ENCODE results near the gene EDN2.

The EDN2 gene

DNA sequence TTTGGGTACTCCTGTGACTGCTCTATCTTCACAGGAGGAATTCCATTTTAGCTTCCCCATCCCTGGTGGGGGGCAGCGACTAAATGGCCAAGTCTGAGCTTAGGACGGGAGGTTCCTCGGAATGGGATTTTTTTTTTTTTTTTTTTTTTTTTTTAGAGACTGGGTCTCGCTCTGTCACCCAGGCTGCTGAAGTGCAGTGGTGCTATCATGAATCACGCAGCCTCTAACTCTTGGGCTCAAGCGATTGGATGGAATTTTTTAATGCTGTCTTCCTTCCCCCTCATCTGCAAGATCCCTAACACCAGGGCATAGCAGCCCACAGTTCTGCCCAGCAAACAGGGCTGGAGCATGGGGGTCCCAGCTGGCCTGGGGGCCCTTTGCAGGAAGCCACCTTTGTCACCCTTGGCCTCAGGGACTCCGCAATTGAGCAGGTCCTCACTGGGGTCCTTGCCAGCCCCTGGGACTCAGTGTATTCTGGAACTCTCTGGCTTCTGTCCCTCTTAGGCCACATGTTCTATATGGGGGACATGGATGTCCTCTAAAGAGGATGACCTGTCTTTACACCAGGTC, 13.1 kb upstream of the EDN2 start:
- no peak for TF ChIP-seq EZH2 (optimal IDR thresholded peaks at IDR 0.05; ENCODE audit: low read depth, low read length)
- TF ChIP-seq, protein P1, sequence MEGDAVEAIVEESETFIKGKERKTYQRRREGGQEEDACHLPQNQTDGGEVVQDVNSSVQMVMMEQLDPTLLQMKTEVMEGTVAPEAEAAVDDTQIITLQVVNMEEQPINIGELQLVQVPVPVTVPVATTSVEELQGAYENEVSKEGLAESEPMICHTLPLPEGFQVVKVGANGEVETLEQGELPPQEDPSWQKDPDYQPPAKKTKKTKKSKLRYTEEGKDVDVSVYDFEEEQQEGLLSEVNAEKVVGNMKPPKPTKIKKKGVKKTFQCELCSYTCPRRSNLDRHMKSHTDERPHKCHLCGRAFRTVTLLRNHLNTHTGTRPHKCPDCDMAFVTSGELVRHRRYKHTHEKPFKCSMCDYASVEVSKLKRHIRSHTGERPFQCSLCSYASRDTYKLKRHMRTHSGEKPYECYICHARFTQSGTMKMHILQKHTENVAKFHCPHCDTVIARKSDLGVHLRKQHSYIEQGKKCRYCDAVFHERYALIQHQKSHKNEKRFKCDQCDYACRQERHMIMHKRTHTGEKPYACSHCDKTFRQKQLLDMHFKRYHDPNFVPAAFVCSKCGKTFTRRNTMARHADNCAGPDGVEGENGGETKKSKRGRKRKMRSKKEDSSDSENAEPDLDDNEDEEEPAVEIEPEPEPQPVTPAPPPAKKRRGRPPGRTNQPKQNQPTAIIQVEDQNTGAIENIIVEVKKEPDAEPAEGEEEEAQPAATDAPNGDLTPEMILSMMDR (IDR thresholded peaks at IDR 0.05; ENCODE audit: low read length) = no peak
- no peak for TF ChIP-seq EZH2phosphoT487 (IDR thresholded peaks at IDR 0.05; ENCODE audit: low read length)
- Histone ChIP-seq H3K27ac (ENCODE audit: low read length) (no peak overlapping the region), H2AFZ (ENCODE audit: low read length) (no peak overlapping the region), H3K79me2 (ENCODE audit: low read length) (no peaks in the 10 kb centered on the region), H3K9ac (ENCODE audit: low read length) (no peak overlapping the region), H3K4me1 (ENCODE audit: low read length) (0 out of 2 replicates have a peak, but pooled peaks cover 8% of the 10 kb centered on the region), H3K36me3 (replicated peaks; ENCODE audit: insufficient read depth, low read length) (no peaks in the 10 kb centered on the region), H3K27me3 (replicated peaks; ENCODE audit: insufficient read depth, low read length) (no peaks in the 10 kb centered on the region), H3K9me2 (replicated peaks; ENCODE audit: insufficient read depth, low read length) (no peaks in the 10 kb centered on the region), H3K4me2 (ENCODE audit: low read depth, low read length) (no peak overlapping the region), H3K9me3 (replicated peaks; ENCODE audit: insufficient read depth, low read length) (no peaks in the 10 kb centered on the region), H4K20me1 (ENCODE audit: insufficient read depth, low read length) (no peaks in the 10 kb centered on the region), H3F3A (ENCODE audit: insufficient read depth, low read length) (no peaks in the 10 kb centered on the region), H3K4me3 (ENCODE audit: low read length) (no peak overlapping the region)
- DNase-seq = no peak

DNA sequence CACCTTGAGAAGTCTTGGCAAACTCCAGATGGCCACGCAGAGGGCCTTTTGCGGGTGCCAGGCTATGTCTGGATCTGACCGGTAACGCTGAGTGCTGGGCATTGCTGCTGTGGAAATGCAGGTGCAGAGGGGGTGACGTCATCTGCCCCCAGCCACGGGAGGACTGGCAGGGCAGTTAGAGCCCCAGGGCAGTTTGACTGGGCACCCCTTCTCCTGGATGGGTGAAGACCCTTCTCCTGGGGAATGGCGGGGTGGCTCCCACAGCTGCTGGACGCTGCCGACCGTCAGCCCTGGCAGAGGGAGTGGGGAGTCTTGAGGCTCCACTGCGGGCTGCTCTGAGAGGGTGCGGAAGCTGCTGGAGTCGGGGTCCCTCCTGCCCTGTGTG, 12.6 kb upstream of the EDN2 start:
- Histone ChIP-seq H3K9me2 (replicated peaks; ENCODE audit: insufficient read depth, low read length) (no peaks in the 10 kb centered on the region), H4K20me1 (ENCODE audit: insufficient read depth, low read length) (no peaks in the 10 kb centered on the region), H3K4me2 (ENCODE audit: low read depth, low read length) (no peak overlapping the region), H2AFZ (ENCODE audit: low read length) (no peak overlapping the region), H3K9ac (ENCODE audit: low read length) (no peak overlapping the region), H3K27me3 (replicated peaks; ENCODE audit: insufficient read depth, low read length) (no peaks in the 10 kb centered on the region), H3K9me3 (replicated peaks; ENCODE audit: insufficient read depth, low read length) (no peaks in the 10 kb centered on the region), H3K36me3 (replicated peaks; ENCODE audit: insufficient read depth, low read length) (no peaks in the 10 kb centered on the region), H3K4me3 (ENCODE audit: low read length) (no peak overlapping the region), H3K79me2 (ENCODE audit: low read length) (no peaks in the 10 kb centered on the region), H3K4me1 (ENCODE audit: low read length) (0 out of 2 replicates have a peak, but pooled peaks cover 8% of the 10 kb centered on the region), H3K27ac (ENCODE audit: low read length) (no peak overlapping the region), H3F3A (ENCODE audit: insufficient read depth, low read length) (no peaks in the 10 kb centered on the region)
- DNase-seq = no peak
- TF ChIP-seq, protein P1 (IDR thresholded peaks at IDR 0.05; ENCODE audit: low read length) = no peak
- no peak for TF ChIP-seq EZH2 (optimal IDR thresholded peaks at IDR 0.05; ENCODE audit: low read depth, low read length)
- no peak for TF ChIP-seq EZH2phosphoT487 (IDR thresholded peaks at IDR 0.05; ENCODE audit: low read length)

DNA sequence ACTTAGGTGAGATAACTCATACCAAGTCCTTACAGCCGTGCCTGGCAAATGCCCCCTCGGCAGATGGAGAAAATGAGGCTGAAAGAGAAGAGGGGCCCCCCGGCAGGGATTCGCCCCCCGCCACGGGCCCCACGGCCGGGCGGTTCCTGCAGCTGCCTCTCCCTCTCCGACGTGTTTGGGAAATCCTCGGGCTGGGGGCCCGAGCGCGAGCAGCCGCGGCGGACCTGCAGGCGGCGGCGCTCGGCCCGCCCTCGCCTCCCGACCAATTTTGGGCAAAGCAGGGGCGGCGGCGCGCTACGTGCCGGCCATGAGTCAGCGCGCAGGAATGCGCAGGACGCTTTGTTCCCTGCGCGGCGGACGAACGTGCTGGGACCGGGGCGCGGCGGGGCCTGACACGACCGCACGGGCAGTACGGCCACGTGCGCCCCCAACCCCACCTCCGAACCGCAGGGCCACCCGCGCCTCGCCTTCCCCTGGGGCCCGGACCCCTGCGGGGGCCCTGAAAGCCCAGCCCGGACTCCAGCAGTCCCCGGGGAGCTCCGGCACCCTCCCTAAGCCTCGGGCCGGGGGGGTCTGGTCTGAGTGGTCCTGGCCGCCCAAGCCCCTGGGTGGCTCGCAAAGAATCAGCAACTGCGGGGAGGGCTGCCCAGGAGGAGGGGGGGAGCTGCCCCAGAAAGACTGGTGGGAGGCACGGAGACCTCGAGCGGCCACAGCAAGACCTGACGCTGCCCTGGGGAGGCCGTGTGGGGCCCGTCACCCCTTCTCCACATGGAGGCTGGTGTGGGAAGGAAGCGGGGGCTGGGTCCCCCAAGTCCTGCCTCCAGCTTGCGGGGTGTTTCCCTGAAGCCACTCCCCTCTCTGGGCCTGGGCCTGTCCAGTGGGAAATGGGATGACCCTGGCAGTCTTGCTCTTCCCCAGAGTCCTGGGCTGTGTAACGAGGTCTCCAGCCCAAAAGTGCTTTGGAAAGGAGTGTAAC, 11.9 kb upstream of the EDN2 start:
- no peak for TF ChIP-seq EZH2 (optimal IDR thresholded peaks at IDR 0.05; ENCODE audit: low read depth, low read length)
- TF ChIP-seq, protein P1 (IDR thresholded peaks at IDR 0.05; ENCODE audit: low read length) = no peak
- no peak for TF ChIP-seq EZH2phosphoT487 (IDR thresholded peaks at IDR 0.05; ENCODE audit: low read length)
- Histone ChIP-seq H3K9me3 (replicated peaks; ENCODE audit: insufficient read depth, low read length) (no peaks in the 10 kb centered on the region), H3K79me2 (ENCODE audit: low read length) (no peaks in the 10 kb centered on the region), H3K4me1 (ENCODE audit: low read length) (0 out of 2 replicates have a peak, but pooled peaks cover 8% of the 10 kb centered on the region), H3F3A (ENCODE audit: insufficient read depth, low read length) (no peaks in the 10 kb centered on the region), H4K20me1 (ENCODE audit: insufficient read depth, low read length) (no peaks in the 10 kb centered on the region), H3K36me3 (replicated peaks; ENCODE audit: insufficient read depth, low read length) (no peaks in the 10 kb centered on the region), H2AFZ (ENCODE audit: low read length) (peak overlapping the region; percentile 74), H3K4me3 (ENCODE audit: low read length) (peak overlapping the region; percentile 50), H3K9me2 (replicated peaks; ENCODE audit: insufficient read depth, low read length) (no peaks in the 10 kb centered on the region), H3K27ac (ENCODE audit: low read length) (no peak overlapping the region), H3K9ac (ENCODE audit: low read length) (peak overlapping the region; percentile 22; the same call in 1 of the 2 replicates), H3K4me2 (ENCODE audit: low read depth, low read length) (peak overlapping the region; percentile 62), H3K27me3 (replicated peaks; ENCODE audit: insufficient read depth, low read length) (no peaks in the 10 kb centered on the region)
- DNase-seq = peak; percentile 52
